ENCODE measurements around the gene QTRT2. TPM values are rescaled to one million over a fixed set of nuclear protein-coding genes. Genes with fewer than 3 reads are reported as not detected.

Gene QTRT2
- total RNA-seq, 1 donor = 22.9 TPM

DNA sequence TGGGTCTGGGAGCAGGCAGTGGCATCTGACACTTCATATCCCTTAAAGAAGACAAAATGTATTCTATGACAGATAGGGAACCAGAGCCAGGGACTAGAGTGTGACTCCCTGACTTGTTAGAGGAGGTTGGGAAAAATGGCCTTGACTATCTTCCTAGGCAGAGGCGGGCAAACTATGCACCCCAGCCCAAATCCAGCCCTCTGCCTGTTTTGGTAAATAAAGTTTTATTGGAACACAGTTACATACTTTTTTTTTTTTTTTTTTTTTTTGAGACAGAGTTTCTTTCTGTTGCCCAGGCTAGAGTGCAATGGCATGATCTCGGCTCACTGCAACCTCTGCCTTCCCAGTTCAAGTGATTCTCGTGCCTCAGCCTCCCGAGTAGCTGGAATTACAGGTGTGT, 47.3 kb downstream of the QTRT2 start:
- no peak for DNase-seq (ENCODE audit: low read depth)
- H3K4me3 ChIP-seq (ENCODE audit: low read depth, low read length) = no peak overlapping the region
- TF ChIP-seq, protein P1, sequence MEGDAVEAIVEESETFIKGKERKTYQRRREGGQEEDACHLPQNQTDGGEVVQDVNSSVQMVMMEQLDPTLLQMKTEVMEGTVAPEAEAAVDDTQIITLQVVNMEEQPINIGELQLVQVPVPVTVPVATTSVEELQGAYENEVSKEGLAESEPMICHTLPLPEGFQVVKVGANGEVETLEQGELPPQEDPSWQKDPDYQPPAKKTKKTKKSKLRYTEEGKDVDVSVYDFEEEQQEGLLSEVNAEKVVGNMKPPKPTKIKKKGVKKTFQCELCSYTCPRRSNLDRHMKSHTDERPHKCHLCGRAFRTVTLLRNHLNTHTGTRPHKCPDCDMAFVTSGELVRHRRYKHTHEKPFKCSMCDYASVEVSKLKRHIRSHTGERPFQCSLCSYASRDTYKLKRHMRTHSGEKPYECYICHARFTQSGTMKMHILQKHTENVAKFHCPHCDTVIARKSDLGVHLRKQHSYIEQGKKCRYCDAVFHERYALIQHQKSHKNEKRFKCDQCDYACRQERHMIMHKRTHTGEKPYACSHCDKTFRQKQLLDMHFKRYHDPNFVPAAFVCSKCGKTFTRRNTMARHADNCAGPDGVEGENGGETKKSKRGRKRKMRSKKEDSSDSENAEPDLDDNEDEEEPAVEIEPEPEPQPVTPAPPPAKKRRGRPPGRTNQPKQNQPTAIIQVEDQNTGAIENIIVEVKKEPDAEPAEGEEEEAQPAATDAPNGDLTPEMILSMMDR (IDR thresholded peaks at IDR 0.05; ENCODE audit: insufficient read depth, low read depth, low read length) = no peak

DNA sequence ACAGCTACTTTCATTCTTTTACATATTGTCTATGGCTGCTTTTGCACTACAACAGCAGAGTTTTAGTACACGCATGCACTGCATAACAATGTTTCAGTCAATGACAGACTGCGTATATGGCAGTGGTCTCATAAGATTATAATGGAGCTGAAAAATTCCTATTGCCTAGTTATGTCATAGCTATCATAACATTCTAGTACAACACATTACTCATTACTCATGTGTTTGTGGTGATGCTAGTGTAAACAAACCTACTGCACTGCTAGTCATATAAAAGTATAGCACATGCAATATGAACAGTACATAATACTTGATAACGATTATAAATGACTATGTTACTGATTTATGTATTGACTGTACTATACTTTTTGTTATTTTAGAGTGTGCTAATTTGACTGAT, 47.9 kb downstream of the QTRT2 start:
- peak; percentile 29 for DNase-seq (ENCODE audit: low read depth)
- H3K4me3 ChIP-seq (ENCODE audit: low read depth, low read length) = no peak overlapping the region
- TF ChIP-seq, protein P1 (IDR thresholded peaks at IDR 0.05; ENCODE audit: insufficient read depth, low read depth, low read length) = no peak

DNA sequence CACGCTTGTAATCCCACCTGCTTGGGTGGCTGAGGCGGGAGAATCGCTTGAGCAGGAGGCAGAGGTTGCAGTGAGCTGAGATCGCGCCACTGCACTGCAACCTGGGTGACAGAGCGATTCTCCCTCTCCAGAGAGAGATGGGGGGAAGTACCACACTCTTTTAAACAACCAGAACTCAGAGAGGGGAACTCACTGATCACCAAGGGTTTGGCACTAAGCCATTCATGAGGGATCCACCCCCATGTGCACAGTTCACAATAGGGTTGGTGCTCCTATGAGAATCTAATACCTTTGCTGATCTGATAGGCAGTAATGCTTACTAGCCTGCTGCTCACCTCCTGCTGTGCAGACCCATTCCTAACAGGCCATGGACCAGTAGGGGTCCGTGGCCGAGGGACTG, 51.6 kb downstream of the QTRT2 start:
- TF ChIP-seq, protein P1 (IDR thresholded peaks at IDR 0.05; ENCODE audit: insufficient read depth, low read depth, low read length) = no peak
- H3K4me3 ChIP-seq (ENCODE audit: low read depth, low read length) = no peak overlapping the region
- no peak for DNase-seq (ENCODE audit: low read depth)

DNA sequence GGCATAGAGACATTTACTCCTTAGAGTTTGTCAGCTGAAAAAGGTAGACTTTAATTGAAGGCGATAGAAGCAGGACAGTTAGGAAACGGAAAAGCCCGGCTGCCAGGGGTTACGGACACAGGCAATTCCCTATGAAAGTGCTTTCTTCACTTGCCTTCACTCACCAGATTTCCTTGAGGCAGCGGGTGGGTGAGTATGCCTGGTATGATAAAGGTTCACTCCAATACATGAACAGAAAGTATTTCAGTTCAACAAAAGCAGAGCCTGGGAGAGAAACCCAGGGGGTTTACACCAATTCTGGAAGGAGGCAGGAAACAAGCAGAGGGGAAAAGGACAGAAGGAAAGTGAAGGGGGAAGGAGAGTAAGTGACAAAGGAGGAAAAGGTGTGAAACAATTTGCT, 53.9 kb downstream of the QTRT2 start:
- no peak for DNase-seq (ENCODE audit: low read depth)
- TF ChIP-seq, protein P1 (IDR thresholded peaks at IDR 0.05; ENCODE audit: insufficient read depth, low read depth, low read length) = no peak
- no peak overlapping the region for H3K4me3 ChIP-seq (ENCODE audit: low read depth, low read length)

DNA sequence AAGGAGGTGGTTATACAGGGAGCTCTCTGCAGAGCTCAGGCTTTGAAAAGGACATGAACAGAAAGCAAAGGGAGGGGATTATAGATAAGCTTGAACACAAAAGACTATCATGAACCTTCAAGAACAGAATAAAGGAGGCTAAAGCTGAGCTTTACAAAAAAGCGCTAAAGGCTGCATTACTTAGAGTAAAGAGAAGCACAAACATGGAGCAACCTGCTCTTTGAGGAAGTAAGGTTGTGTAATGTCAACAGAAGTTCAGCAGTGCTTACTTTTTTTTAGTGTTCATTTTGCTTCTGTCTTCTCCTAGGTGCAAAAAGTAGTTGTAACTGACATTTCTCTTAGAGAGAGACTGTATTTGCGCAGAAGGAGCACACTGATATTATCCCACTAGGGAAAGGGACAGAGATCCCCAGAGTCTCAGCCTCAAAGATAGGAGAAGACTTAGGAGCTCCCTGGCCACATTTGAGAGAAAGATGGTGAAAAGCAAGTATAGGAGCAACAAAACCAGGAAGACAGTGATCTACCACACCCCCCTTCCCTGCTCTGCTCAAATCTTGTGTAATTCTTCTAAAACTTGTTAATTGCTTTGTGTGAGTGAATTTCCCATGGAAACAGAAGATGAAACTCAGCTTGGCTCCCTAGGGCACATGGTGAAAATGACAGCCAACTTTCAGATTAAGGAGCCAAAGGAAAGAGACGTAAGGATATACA, 54.7 kb downstream of the QTRT2 start:
- H3K4me3 ChIP-seq (ENCODE audit: low read depth, low read length) = no peak overlapping the region
- DNase-seq (ENCODE audit: low read depth) = no peak
- TF ChIP-seq, protein P1 (IDR thresholded peaks at IDR 0.05; ENCODE audit: insufficient read depth, low read depth, low read length) = no peak

DNA sequence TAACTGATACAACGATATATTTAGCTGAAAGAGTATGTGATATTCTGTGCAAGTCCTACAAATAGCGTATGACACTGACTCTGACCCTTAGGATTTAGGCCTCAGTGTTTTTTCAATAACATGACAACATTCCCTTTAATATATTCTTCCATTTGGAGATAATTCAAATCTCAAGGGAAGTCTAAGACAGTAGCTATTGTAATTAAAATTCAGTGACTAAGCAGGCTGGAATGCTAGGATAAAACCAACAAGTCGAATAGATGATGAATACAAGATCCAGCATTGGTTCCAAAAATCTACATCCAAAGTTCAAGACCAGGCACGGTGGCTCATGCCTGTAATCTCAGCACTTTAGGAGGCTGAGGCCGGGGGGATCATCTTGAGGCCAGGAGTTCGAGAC, 56.2 kb downstream of the QTRT2 start:
- TF ChIP-seq, protein P1 (IDR thresholded peaks at IDR 0.05; ENCODE audit: insufficient read depth, low read depth, low read length) = no peak
- no peak for DNase-seq (ENCODE audit: low read depth)
- no peak overlapping the region for H3K4me3 ChIP-seq (ENCODE audit: low read depth, low read length)

DNA sequence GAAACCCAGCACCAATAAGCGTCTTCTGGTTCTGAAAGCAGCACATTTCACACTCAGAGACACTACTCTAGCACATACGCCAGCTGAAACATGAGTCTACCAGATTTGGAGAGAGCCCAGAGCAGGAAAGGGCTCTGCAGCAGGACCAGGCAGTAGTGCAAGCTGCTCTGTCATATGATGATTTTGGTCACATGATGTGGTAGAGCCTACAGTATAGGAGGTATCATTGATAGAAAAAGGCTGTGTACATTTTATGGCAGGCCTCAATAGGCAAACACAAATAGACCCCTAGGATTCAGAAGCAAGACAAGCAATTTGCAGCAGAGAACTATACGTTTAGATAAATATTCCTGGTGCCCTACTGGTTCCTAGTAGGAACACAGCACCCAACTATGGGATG, 58.2 kb downstream of the QTRT2 start:
- TF ChIP-seq, protein P1 (IDR thresholded peaks at IDR 0.05; ENCODE audit: insufficient read depth, low read depth, low read length) = no peak
- DNase-seq (ENCODE audit: low read depth) = no peak
- no peak overlapping the region for H3K4me3 ChIP-seq (ENCODE audit: low read depth, low read length)

All from fibroblast of villous mesenchyme (primary cell).